Gastrocnemius medialis (tissue), 4 donors: Measurements from ENCODE around the gene HUNK.

Source experiments
- CTCF ChIP-seq, 5 experiments: fragments of 450-650 bp in 3 of 5; fragments of 200-600 bp in 2 of 5; sonication (generic) in 2 of 5; IDR thresholded peaks in 4 of 5; conservative IDR thresholded peaks in 1 of 5; 1 replicate in 4 of 5; 2 replicates in 1 of 5; pipeline ENCODE4 v1.5.1; 2016 to 2019; ENCODE audit warnings: antibody characterized with exemption in 5 of 5, mild to moderate bottlenecking in 3 of 5, moderate library complexity in 3 of 5
- POLR2A ChIP-seq, 2 donors: fragments of 450-650 bp; IDR thresholded peaks; one replicate each; pipeline ENCODE4 v1.6.1; 2017; ENCODE audit warnings: antibody characterized with exemption in 2 of 2, mild to moderate bottlenecking in 2 of 2, moderate library complexity in 2 of 2

DNA sequence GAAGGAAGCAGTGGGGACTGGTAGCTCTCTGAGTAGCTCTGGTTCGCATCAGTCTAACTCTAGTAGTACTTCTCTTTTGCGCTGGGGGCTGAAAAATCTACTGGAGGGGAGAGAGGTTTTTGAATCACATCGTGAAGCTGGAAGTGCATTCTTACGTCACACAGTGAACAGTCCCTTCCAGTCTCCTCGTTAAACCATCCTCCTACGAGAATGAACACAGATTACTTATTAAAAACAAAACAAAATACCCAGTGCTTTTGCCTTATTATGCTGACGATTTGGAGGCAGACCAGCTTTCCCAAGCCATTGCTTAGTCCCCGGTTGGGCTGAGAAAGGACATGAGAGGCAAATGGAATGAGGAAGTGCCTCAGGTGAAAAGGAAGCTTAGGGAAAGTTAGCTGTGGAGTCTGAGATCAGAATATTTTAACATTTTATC is 16.1 kb downstream of the HUNK start:
- TF ChIP-seq CTCF (IDR thresholded peaks at IDR 0.05 in 4 of 5, conservative IDR thresholded peaks at IDR 0.05 in 1 of 5) = no peak
- no peak for TF ChIP-seq POLR2A (IDR thresholded peaks at IDR 0.05)
